ENCODE measurements around the gene KLHL29.

Gene KLHL29

GRCh38 chr2:23659328-23659727 lies 274.3 kb downstream of the KLHL29 start:
- DNase-seq (ENCODE audit: low read depth in 2 of 2): no peak

GRCh38 chr2:23659773-23660172 lies 274.8 kb downstream of the KLHL29 start:
- DNase-seq (ENCODE audit: low read depth in 2 of 2): no peak

- no peak for DNase-seq (ENCODE audit: low read depth in 2 of 2)
These were observed 275.3 kb downstream of the KLHL29 start for GRCh38 chr2:23660237-23660636.

- DNase-seq (ENCODE audit: low read depth in 2 of 2): no peak
These were observed 276.5 kb downstream of the KLHL29 start for GRCh38 chr2:23661276-23662050.

- no peak for DNase-seq (ENCODE audit: low read depth in 2 of 2)
These were observed 277.5 kb downstream of the KLHL29 start for GRCh38 chr2:23662466-23662865.

GRCh38 chr2:23662941-23663920 lies 278.3 kb downstream of the KLHL29 start:
- DNase-seq (ENCODE audit: low read depth in 2 of 2): no peak

- no peak for DNase-seq (ENCODE audit: low read depth in 2 of 2)
These were observed 279.2 kb downstream of the KLHL29 start for GRCh38 chr2:23664066-23664788.

GRCh38 chr2:23666241-23666979 lies 281.4 kb downstream of the KLHL29 start:
- DNase-seq (ENCODE audit: low read depth in 2 of 2): no peak

- DNase-seq (ENCODE audit: low read depth in 2 of 2): no peak
These were observed 282.0 kb downstream of the KLHL29 start for GRCh38 chr2:23666980-23667357.

- no peak for DNase-seq (ENCODE audit: low read depth in 2 of 2)
These were observed 283.9 kb downstream of the KLHL29 start for GRCh38 chr2:23668756-23669304.

- no peak for DNase-seq (ENCODE audit: low read depth in 2 of 2)
These were observed 284.6 kb downstream of the KLHL29 start for GRCh38 chr2:23669413-23670244.

GRCh38 chr2:23670245-23670592 lies 285.2 kb downstream of the KLHL29 start:
- no peak for DNase-seq (ENCODE audit: low read depth in 2 of 2)

GRCh38 chr2:23673082-23673481 lies 288.1 kb downstream of the KLHL29 start:
- DNase-seq (ENCODE audit: low read depth in 2 of 2): no peak

GRCh38 chr2:23673830-23674679 lies 289.1 kb downstream of the KLHL29 start:
- no peak for DNase-seq (ENCODE audit: low read depth in 2 of 2)

- DNase-seq (ENCODE audit: low read depth in 2 of 2): no peak
These were observed 290.5 kb downstream of the KLHL29 start for GRCh38 chr2:23675506-23675905.

- DNase-seq (ENCODE audit: low read depth in 2 of 2): no peak
These were observed 292.9 kb downstream of the KLHL29 start for GRCh38 chr2:23677836-23678235.

GRCh38 chr2:23679044-23679443 lies 294.1 kb downstream of the KLHL29 start:
- DNase-seq (ENCODE audit: low read depth in 2 of 2): no peak

- DNase-seq (ENCODE audit: low read depth in 2 of 2): no peak
These were observed 296.0 kb downstream of the KLHL29 start for GRCh38 chr2:23680951-23681350.

All from stimulated activated CD8-positive, alpha-beta memory T cell treated with anti-CD3 and anti-CD28 coated beads, Interleukin-15, amount 100 ng/mL, for 4 hours (primary cell).